ENCODE measurements around the gene AGO1. TPM values are rescaled to one million over a fixed set of nuclear protein-coding genes. Genes with fewer than 3 reads are reported as not detected.
"Not testable (repeated sequence)": the region's sequence is repeated elsewhere in the genome, so short reads cannot be mapped to it uniquely, and the experiment has no call there.

Gene AGO1
- total RNA-seq, 2 donors from 2014 or later = 31.8 to 52.0 TPM

DNA sequence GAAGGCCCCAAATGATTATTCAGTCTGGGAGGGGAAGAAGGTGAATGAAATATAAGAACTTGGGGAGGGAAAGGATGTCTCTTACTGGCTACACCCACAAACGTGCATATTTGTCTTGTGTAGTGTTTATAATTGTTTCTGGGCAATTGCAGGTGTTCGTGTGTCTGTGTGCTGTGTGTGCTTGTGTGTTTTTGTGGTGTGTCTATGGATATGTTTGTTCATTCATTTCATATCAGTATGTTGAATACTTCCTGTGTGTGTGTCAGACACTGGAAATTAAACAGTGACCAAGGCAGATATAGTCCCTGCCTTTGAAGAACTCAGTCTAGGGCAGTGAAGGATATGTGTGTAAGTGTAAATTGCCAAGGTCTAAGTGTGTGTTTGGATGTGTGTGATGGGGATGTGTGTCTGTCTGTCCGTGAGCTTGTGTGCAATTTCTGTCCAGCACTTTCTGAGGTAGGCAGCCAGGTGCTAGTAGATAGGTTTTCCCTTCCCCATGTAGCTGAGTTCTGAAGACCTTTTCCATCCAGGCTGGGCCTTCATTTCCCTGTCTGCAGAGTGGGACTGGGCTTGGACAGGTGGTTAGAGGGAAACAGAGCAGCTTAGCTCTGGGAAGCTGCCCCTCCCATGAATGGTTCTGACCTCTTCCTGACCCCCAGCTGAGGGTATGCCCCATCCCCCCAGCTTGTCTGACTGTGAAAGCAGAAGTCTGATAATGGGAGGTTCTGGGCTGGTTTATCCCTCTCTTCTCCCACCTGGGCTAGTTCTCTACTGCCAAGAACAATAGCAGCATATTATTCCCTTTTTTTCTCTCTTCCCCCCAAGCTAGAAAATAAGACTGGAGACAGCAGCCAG is 3.8 kb downstream of the AGO1 start:
- Histone ChIP-seq H3K27ac (no peak overlapping the region), H3K4me1 (replicated peaks) (peaks cover 3% of the 10 kb centered on the region), H3K27me3 (replicated peaks; ENCODE audit: insufficient read depth) (no peaks in the 10 kb centered on the region), H3K4me3 (no peak overlapping the region), H3K9me3 (no peaks in the 10 kb centered on the region), H3K36me3 (no peaks in the 10 kb centered on the region)
- TF ChIP-seq, protein P1, sequence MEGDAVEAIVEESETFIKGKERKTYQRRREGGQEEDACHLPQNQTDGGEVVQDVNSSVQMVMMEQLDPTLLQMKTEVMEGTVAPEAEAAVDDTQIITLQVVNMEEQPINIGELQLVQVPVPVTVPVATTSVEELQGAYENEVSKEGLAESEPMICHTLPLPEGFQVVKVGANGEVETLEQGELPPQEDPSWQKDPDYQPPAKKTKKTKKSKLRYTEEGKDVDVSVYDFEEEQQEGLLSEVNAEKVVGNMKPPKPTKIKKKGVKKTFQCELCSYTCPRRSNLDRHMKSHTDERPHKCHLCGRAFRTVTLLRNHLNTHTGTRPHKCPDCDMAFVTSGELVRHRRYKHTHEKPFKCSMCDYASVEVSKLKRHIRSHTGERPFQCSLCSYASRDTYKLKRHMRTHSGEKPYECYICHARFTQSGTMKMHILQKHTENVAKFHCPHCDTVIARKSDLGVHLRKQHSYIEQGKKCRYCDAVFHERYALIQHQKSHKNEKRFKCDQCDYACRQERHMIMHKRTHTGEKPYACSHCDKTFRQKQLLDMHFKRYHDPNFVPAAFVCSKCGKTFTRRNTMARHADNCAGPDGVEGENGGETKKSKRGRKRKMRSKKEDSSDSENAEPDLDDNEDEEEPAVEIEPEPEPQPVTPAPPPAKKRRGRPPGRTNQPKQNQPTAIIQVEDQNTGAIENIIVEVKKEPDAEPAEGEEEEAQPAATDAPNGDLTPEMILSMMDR (IDR thresholded peaks at IDR 0.05) = no peak
- 46% methylated on average over 3 of the region's 3 CpGs for WGBS
- no peak for DNase-seq (ENCODE audit: low spot score)
- intact Hi-C loops (cut with DNase I) = no loop called here

DNA sequence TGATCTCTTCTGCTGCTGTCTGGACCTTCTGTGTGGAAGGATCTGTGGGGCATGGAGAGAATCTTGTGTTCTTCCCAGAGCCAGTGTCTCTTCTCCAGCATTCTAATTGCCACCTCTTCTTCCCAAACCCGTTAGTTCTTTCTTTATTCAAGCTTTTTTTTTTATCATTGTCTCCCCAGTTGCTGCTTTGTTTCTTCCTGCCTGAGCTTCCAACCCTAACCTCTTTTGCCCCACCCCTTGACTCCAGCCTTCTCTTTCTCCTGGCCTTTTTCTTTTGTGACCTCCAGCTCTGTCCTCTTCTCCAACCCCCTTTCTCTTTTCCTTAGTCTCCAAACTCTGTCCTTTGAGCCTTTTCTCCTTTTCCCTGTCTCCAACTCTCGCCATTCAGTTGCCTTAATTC is 4.5 kb downstream of the AGO1 start:
- no peak overlapping the region for H3K27ac ChIP-seq
- peaks cover 3% of the 10 kb centered on the region for H3K4me1 ChIP-seq (replicated peaks)
- no peak overlapping the region for H3K4me3 ChIP-seq
- no peak for TF ChIP-seq POLR2A (IDR thresholded peaks at IDR 0.05)
- TF ChIP-seq POLR2AphosphoS5 (IDR thresholded peaks at IDR 0.05) = no peak
- TF ChIP-seq, protein P1 (IDR thresholded peaks at IDR 0.05) = no peak
- WGBS = 81% methylated on average over 2 of the region's 2 CpGs
- no peaks in the 10 kb centered on the region for H3K27me3 ChIP-seq (replicated peaks; ENCODE audit: insufficient read depth)
- H3K9me3 ChIP-seq = no peaks in the 10 kb centered on the region
- H3K36me3 ChIP-seq = no peaks in the 10 kb centered on the region
- DNase-seq (ENCODE audit: low spot score) = no peak
- intact Hi-C loops (cut with DNase I) = no loop called here

DNA sequence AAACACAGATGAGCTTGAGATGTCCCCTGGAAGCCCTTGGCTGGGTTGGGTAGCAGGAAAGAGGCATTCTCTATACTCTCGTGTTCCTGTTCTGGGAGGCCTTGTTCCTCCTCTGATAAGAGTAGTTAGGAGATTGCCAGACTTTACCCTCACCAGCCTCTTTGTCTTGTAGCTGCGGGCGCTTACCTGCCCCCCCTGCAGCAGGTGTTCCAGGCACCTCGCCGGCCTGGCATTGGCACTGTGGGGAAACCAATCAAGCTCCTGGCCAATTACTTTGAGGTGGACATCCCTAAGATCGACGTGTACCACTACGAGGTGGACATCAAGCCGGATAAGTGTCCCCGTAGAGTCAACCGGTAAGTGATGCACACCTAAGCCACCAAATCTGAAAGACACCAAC is 5.2 kb downstream of the AGO1 start:
- DNase-seq (ENCODE audit: low spot score) = no peak
- Histone ChIP-seq H3K27ac (no peak overlapping the region), H3K36me3 (no peaks in the 10 kb centered on the region), H3K4me3 (no peak overlapping the region), H3K9me3 (no peaks in the 10 kb centered on the region), H3K4me1 (replicated peaks) (peaks cover 3% of the 10 kb centered on the region), H3K27me3 (replicated peaks; ENCODE audit: insufficient read depth) (no peaks in the 10 kb centered on the region)
- TF ChIP-seq POLR2A (IDR thresholded peaks at IDR 0.05) = no peak
- TF ChIP-seq, protein P1 (IDR thresholded peaks at IDR 0.05) = no peak
- no peak for TF ChIP-seq POLR2AphosphoS5 (IDR thresholded peaks at IDR 0.05)
- WGBS = 89% methylated on average over 11 of the region's 11 CpGs
- intact Hi-C loops (cut with DNase I) = no loop called here

DNA sequence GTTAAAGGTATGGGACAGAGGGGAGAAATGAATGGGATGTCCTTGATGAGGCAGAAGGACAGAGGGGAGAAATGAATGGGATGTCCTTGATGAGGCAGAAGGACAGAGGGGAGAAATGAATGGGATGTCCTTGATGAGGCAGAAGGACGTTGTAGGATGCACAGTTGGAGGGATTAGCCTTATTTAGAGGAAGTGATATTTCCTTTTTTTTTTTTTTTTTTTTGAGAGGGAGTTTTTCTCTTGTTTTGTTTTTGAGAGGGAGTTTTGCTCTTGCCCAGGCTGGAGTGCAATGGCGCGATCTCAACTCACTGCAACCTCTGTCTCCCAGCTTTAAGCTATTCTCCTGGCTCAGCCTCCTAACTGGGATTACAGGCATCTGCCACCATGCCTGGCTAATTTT is 6.0 kb downstream of the AGO1 start:
- H3K4me1 ChIP-seq (replicated peaks); DNase-seq (ENCODE audit: low spot score); H3K27ac ChIP-seq; H3K36me3 ChIP-seq; intact Hi-C loops (cut with DNase I); H3K27me3 ChIP-seq (replicated peaks; ENCODE audit: insufficient read depth); H3K9me3 ChIP-seq; H3K4me3 ChIP-seq: not testable (repeated sequence)
- 90% methylated on average over 3 of the region's 3 CpGs for WGBS

DNA sequence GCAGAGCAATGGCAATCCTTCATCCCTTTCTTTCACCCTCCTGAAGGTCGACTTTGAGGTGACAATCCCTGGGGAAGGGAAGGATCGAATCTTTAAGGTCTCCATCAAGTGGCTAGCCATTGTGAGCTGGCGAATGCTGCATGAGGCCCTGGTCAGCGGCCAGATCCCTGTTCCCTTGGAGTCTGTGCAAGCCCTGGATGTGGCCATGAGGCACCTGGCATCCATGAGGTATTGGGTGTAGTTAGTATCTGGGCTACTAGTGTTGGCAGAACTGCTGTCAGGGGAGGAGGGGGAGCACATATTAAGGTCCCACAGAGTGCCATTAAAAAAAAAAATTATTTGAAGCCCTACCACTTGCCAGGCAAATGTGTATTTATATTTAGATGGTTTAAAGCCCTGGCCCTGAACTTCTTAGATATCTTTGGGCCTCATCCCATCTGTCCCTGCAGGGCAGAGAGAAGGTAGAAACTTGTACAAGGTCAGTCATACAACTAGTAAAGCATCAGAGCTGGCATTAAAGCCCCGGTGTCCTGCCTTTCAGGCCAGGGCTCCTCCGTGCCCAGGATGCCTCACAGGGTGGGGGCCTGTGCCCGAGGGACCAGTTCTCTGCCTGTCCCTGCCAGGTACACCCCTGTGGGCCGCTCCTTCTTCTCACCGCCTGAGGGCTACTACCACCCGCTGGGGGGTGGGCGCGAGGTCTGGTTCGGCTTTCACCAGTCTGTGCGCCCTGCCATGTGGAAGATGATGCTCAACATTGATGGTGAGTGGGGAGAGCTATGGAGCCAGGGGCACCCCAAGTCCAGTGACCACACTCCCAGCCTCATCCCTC is 10.3 kb downstream of the AGO1 start:
- Histone ChIP-seq H3K4me3 (no peak overlapping the region), H3K27me3 (replicated peaks; ENCODE audit: insufficient read depth) (no peaks in the 10 kb centered on the region), H3K27ac (no peak overlapping the region), H3K36me3 (no peaks in the 10 kb centered on the region), H3K4me1 (replicated peaks) (no peaks in the 10 kb centered on the region), H3K9me3 (no peaks in the 10 kb centered on the region)
- DNase-seq (ENCODE audit: low spot score) = no peak
- TF ChIP-seq, protein P1 (IDR thresholded peaks at IDR 0.05) = no peak
- TF ChIP-seq POLR2A (IDR thresholded peaks at IDR 0.05) (no peak), POLR2AphosphoS5 (IDR thresholded peaks at IDR 0.05) (no peak)
- intact Hi-C loops (cut with DNase I) = no loop called here
- 93% methylated on average over 13 of the region's 14 CpGs for WGBS
